Esophagus (tissue), 2 donors: ENCODE data around the gene SELENOV. TPM values are rescaled to one million over a fixed set of nuclear protein-coding genes. Genes with fewer than 3 reads are reported as not detected.

Experiments
- H3K27ac ChIP-seq, 2 donors: one replicate each; pipeline ENCODE4 v1.5.1; 2013; ENCODE audit warnings: low read depth in 2 of 2, mild to moderate bottlenecking in 2 of 2, inconsistent platforms in 1 of 2, low read length in 1 of 2, moderate library complexity in 1 of 2
- H3K27me3 ChIP-seq, 2 donors: one replicate each; pipeline ENCODE4 v1.6.1; 2013; ENCODE audit warnings: low read length in 2 of 2, control low read depth in 1 of 2, mild to moderate bottlenecking in 1 of 2; ENCODE audit not compliant: insufficient read depth in 2 of 2, control insufficient read depth in 1 of 2
- H3K36me3 ChIP-seq, 2 donors: one replicate each; pipeline ENCODE4 v1.6.1; 2013; ENCODE audit warnings: low read length in 1 of 2; ENCODE audit not compliant: control insufficient read depth in 2 of 2, insufficient read depth in 2 of 2
- H3K4me1 ChIP-seq, 2 donors: one replicate each; pipeline ENCODE4 v1.6.1; 2013; ENCODE audit warnings: low read length in 1 of 2; ENCODE audit not compliant: control insufficient read depth in 2 of 2, insufficient read depth in 2 of 2
- H3K4me3 ChIP-seq, 2 donors: one replicate each; pipeline ENCODE4 v1.5.1; 2013; ENCODE audit warnings: low read length in 2 of 2, mild to moderate bottlenecking in 2 of 2, low read depth in 1 of 2, moderate library complexity in 1 of 2
- H3K9me3 ChIP-seq, 2 donors: one replicate each; pipeline ENCODE4 v1.6.1; 2013; ENCODE audit warnings: mild to moderate bottlenecking in 2 of 2, low read depth in 1 of 2, low read length in 1 of 2, moderate library complexity in 1 of 2; ENCODE audit not compliant: control insufficient read depth in 2 of 2, insufficient read depth in 1 of 2
- WGBS, 2 donors: extraction: QIAGEN DNeasy Blood & Tissue Kit; methylation state at CpG; one replicate each; pipeline ENCODE4 v1.1.7; 2013; 5-methylcytosine and 5-hydroxymethylcytosine counted together
- polyA plus RNA-seq, 2 donors: library from polyadenylated mRNA; stranded (reverse); fragments of 200-250 nt; gene quantifications; one replicate each; pipeline ENCODE4 v1.2.3, GENCODE V29; 2013
- donor health status: healthy with polysubstance abuse.
- donor health status: Bipolar disorder and iron deficiency.

The SELENOV gene
- polyA plus RNA-seq, 2 donors, result not detected

DNA sequence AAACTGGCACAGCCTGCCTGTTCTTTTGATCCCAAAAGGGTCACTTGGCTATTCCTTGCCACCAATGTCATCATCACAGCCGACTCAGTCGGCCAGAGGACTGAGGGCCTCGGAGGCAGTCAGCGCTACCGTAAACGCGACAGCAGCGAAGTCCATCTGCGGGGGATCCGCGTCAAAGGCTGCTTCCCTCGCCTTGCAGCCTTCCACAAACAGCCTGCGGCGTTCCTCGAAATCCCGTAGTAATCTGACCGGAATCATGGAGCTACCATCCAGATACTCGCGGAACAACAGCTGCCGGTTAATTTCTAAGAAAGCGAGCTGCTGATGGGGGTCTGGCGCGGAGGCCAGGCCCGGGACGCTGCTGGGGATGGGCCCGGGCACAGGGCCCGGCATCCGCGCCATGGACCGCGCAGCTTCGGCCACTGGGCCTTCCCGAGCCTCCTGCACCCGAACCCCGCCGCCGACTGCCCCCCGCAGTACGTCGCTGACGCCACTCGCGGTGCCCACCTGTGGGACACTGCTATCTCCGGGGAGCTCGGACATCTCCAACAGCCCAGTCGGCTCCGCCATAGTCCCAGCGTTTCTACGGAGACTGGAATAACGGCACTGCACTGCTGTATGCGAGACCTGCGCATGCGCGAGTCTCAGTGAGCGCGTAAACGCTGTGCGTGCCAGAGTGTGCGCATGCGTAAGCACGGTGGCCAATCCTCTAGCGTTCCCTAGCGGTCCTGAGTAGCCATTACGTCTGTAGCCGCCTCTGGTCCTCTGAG lies 17.5 kb downstream of the SELENOV start, which contains the start of gene EID2B:
Gene EID2B, minus strand, starts transcription at position 620 of the 770 bp plus-strand sequence. Its CDS starts 50 bp downstream, at position 570.
- no peaks in the 10 kb centered on the region for H3K27me3 ChIP-seq
- H3K36me3 ChIP-seq, result no peaks in the 10 kb centered on the region
- peaks cover 2 to 4% of the 10 kb centered on the region in 2 donors for H3K4me1 ChIP-seq
- H3K27ac ChIP-seq, result peak within 1 kb of the TSS; percentile 48 to 60
- H3K4me3 ChIP-seq, result peak within 1 kb of the TSS; percentile 57 to 80
- WGBS, 2 donors, result 0% methylated on average over 63 to 65 of the region's 65 CpGs
- H3K9me3 ChIP-seq, result no peaks in the 10 kb centered on the region

DNA sequence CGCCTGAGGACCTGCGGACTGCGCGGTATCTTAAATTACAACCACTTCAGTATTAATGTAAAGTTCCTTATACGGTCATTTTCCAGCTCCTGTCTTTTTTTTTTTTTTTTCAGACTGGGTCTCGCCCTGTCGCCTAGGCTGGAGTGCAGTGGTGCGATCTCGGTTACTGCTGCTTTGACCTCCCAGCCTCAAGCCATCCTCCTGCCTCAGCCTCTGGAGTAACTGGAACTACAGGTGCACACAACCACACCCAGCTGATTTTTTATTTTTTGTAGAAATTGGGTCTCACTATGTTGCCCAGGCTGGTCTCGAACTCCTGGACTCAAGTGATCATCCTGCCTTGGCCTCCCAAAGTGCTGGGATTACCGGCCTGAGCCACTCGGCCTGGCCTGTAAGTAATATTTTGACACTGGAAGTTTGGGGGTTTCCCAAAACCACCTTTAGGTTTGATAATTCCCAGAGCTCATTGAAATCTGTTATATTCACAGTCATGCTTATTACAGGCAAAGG lies 18.1 kb downstream of the SELENOV start:
- Histone ChIP-seq H3K9me3 (no peaks in the 10 kb centered on the region), H3K4me1 (peaks cover 2 to 4% of the 10 kb centered on the region in 2 donors), H3K4me3 (no peak overlapping the region), H3K27me3 (no peaks in the 10 kb centered on the region), H3K36me3 (no peaks in the 10 kb centered on the region), H3K27ac (no peak overlapping the region)
- 17 to 21% methylated on average over 12 of the region's 12 CpGs for WGBS, 2 donors

DNA sequence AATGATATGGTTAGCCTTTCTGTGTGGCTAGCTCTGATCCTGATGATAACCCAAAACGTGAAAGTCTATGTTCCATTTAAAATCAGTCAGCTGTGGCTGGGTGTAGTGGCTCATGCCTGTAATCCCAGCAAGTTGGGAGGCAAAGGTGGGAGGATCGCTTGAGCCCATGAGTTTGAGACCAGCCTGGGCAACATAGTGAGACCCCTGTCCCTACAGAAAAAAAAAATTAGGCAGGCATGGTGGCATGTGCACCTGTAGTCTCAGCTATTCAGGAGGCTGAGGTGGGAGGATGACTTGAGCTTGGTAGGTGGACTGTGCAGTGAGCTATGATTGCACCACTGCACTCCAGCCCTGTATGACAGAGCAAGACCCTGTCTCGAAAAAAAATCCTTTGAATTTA lies 18.9 kb downstream of the SELENOV start:
- WGBS, 2 donors, result 65 to 68% methylated on average over 3 of the region's 3 CpGs
- H3K27ac ChIP-seq, result no peak overlapping the region
- no peaks in the 10 kb centered on the region for H3K36me3 ChIP-seq
- H3K9me3 ChIP-seq, result no peaks in the 10 kb centered on the region
- no peaks in the 10 kb centered on the region for H3K27me3 ChIP-seq
- H3K4me1 ChIP-seq, result peaks cover 2 to 4% of the 10 kb centered on the region in 2 donors
- no peak overlapping the region for H3K4me3 ChIP-seq

DNA sequence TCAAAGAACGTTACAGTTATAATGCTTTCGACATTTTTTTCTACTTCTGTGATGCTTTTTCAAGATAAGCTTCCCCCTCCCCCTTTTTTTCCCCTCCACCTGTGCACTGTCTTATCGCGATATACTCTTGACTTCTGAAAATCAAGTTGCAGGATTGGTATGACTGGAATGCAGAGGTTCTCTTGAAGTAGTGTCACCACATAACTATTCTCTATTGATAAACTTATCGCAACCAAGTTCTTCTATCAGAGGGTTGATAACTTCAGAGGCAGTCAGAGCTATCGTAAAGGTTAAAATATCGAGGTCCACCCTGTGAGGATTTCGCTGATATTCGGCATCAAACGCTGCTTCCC lies 24.2 kb downstream of the SELENOV start:
- H3K4me3 ChIP-seq, result peak overlapping the region; percentile 84 to 94
- peaks cover 0 to under 1% of the 10 kb centered on the region in 2 donors for H3K27me3 ChIP-seq
- no peaks in the 10 kb centered on the region for H3K36me3 ChIP-seq
- no peaks in the 10 kb centered on the region for H3K9me3 ChIP-seq
- H3K4me1 ChIP-seq, result no peaks in the 10 kb centered on the region
- H3K27ac ChIP-seq, result peak overlapping the region; percentile 94 to 98
- 1 to 4% methylated on average over 10 of the region's 10 CpGs for WGBS, 2 donors

DNA sequence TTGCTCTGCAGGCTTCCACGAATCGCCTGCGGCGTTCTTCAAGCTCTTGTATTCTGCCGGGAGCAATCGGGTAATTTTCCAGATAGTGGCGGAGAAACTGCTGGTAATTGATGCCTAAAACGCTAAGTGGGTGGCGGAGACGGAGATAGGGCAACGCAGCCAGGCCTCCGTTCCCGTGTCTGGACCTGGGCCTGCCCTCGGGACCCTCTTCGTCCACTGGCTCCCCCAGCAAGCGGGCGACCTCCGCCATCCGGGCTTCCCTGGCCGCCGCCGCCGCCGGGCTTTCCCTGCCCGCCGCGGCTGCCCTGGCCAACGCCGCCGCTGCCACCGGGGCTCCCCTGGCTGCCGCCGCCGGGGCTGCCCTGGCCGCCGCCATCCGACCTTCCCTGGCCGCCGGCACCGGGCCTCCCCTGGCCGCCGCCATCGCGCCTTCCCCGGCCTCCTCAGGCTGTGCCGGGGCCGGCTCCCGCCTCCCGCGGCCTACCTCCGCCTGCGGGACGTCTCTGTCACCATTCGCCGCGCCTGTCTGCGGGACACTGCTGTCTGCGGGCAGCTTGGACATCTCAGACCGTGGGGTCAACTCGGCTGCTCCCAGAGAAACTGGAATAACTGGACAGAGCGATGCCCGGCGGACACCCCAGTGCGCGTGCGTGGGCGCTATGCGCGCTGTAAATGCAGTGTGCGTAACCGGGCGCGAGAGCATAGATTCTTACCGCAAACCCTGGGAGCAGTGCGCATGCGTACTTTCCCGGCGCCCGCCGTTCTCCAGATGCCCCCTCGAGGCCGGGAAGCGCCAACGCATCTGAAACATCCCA lies 24.8 kb downstream of the SELENOV start, which contains the start of gene EID2:
Gene EID2, minus strand, starts transcription at position 644 of the 815 bp plus-strand sequence. Its CDS starts 82 bp downstream, at position 562.
- Histone ChIP-seq H3K27me3 (peaks cover 0 to 2% of the 10 kb centered on the region in 2 donors), H3K9me3 (no peaks in the 10 kb centered on the region), H3K4me3 (peak within 1 kb of the TSS; percentile 84 to 94), H3K27ac (peak within 1 kb of the TSS; percentile 94 to 98), H3K36me3 (no peaks in the 10 kb centered on the region), H3K4me1 (no peaks in the 10 kb centered on the region)
- 0% methylated on average over 84 of the region's 84 CpGs for WGBS, 2 donors

DNA sequence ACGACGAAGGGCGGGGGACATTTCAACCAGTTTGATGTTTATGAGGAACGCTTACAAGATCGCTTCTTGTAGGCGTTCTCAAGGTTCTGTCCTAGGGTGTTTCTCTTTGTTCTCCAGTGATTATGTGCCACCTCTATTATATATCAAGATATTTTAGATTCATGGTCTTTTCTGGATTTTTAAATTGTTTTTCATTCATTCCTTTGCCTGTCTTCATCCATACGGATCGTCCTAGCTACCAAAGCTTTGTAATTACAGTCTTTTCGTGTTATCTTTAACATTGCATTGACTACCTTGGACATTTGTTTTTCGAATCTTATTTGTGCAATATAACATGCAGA lies 25.4 kb downstream of the SELENOV start:
- WGBS, 2 donors, result 6 to 7% methylated on average over 10 of the region's 10 CpGs
- peak overlapping the region; percentile 84 to 94 for H3K4me3 ChIP-seq
- no peaks in the 10 kb centered on the region for H3K36me3 ChIP-seq
- H3K9me3 ChIP-seq, result no peaks in the 10 kb centered on the region
- H3K27ac ChIP-seq, result no peak overlapping the region
- H3K4me1 ChIP-seq, result no peaks in the 10 kb centered on the region
- H3K27me3 ChIP-seq, result peaks cover 0 to 2% of the 10 kb centered on the region in 2 donors

DNA sequence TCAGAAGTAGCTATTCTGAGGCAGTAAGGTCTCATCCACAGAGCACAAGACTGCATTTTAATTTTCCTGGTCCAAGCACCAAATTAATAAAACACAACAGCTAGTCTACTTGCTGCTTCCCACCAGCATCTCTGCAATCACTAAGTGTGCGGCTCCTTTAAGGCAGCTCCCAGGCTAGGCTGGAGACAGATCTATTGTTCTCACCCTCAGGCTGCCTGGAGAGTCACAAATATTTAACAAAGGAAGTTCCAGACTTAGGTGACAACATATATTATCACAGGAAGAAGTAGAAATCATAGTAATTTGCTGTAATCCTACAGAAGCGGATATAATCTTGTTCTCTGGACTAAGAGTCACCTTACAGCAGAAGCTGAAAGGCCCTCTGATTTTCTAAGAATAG lies 27.3 kb downstream of the SELENOV start:
- Histone ChIP-seq H3K4me1 (no peaks in the 10 kb centered on the region), H3K27ac (no peak overlapping the region), H3K4me3 (no peak overlapping the region), H3K27me3 (peaks cover 0 to 2% of the 10 kb centered on the region in 2 donors), H3K36me3 (no peaks in the 10 kb centered on the region), H3K9me3 (no peaks in the 10 kb centered on the region)
- 57 to 69% methylated on average over 2 of the region's 2 CpGs for WGBS, 2 donors

DNA sequence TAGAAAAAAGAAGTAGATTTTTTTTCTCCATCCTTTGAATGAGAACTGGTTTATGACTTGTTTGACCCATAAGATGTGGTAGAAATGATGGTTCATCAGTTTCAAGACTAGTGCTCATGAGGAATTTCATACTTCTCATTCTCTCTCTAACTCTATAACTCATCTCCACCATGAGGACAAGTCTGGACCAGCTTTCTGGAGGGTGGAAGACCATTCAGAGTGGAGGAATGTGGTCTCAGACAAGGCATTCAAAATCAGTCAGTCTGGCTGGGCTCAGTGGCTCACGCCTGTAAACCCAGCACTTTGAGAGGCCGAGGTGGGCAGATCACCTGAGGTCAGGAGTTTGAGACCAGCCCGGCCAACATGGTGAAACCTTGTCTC lies 28.5 kb downstream of the SELENOV start:
- Histone ChIP-seq H3K4me3 (no peak overlapping the region), H3K9me3 (no peaks in the 10 kb centered on the region), H3K4me1 (no peaks in the 10 kb centered on the region), H3K27ac (no peak overlapping the region), H3K27me3 (peaks cover 0 to 2% of the 10 kb centered on the region in 2 donors), H3K36me3 (no peaks in the 10 kb centered on the region)
- 74 to 77% methylated on average over 3 of the region's 3 CpGs for WGBS, 2 donors

DNA sequence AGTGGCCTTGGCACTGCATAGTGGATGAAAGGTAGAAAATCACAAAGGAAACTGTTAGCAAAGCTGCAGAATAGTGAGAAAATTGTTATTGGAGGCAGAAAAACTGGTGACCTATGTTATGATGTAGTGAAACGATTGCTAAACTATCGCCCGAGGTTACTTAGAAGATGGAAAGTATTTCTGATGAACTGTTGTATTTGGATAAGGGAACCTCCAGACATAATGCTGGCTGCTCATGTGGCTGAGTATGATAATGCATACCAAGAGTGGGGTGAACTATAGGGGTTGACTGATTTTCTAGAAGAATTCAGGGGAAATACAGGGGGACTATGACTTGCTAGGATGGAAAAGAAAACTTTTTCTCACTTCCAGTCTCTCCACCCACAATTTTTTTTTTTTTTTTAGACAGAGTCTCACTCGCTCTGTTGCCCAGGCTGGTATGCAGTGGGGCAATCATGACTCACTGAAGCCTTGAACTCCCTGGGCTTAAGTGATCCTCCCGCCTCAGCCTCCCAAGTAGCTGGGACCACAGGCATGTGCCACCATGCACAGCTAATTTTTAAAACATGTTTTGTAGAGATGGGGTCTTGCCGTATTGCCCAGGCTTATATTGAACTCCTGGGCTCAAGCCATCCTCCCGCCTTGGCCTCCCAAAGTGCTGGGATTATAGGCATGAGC lies 29.4 kb downstream of the SELENOV start:
- Histone ChIP-seq H3K36me3 (no peaks in the 10 kb centered on the region), H3K27ac (no peak overlapping the region), H3K4me3 (no peak overlapping the region), H3K4me1 (no peaks in the 10 kb centered on the region), H3K9me3 (no peaks in the 10 kb centered on the region), H3K27me3 (peaks cover 0 to 2% of the 10 kb centered on the region in 2 donors)
- WGBS, 2 donors, result 76 to 80% methylated on average over 7 of the region's 7 CpGs
